MM.1S (cell line): Measurements from ENCODE around the gene C4orf17.

ENCODE experiments used
- CTCF ChIP-seq: fragments of 300-600 bp; sonication (generic); IDR thresholded peaks from 2 replicates; pipeline ENCODE4 v1.5.1; 2016; ENCODE audit warnings: antibody characterized with exemption, low read length, mixed read lengths
- EZH2 ChIP-seq: fragments of 300-600 bp; sonication (generic); optimal IDR thresholded peaks from 2 replicates; pipeline ENCODE3; 2017; ENCODE audit warnings: low read depth, mild to moderate bottlenecking, antibody characterized with exemption, low read length, mixed read lengths

GRCh38 chr4:99507349-99507748 is 3.5 kb upstream of the C4orf17 start:
- TF ChIP-seq CTCF (no peak), EZH2 (no peak)
